HCT116 (cell line): Measurements from ENCODE around the gene QKI. TPM values are rescaled to one million over a fixed set of nuclear protein-coding genes. Genes with fewer than 3 reads are reported as not detected.

Source experiments
- ATAC-seq: fragments of 200-7000 bp; cut with Tn5 transposase; 2 replicates; pipeline ENCODE4 v1.9.1; 2020; ENCODE audit warnings: mild to moderate bottlenecking, moderate library complexity
- BruUV-seq: library from RNA; stranded (reverse); fragments of 400-500 nt; replicated peaks from 2 replicates; lab custom pipeline; 2021; lab: Mats Ljungman, UMichigan
- CTCF ChIA-PET: fragments of 300-600 bp; sonication (Branson Sonifier 250); formaldehyde crosslinking; loops from one replicate; lab custom pipeline; 2021; ENCODE audit warnings: antibody characterized with exemption; lab: Charles Lee
- POLR2A ChIA-PET: fragments of 300-600, 350-600 bp; sonication (Branson Sonifier 250); formaldehyde crosslinking; loops from one replicate; lab custom pipeline; 2021; ENCODE audit warnings: antibody characterized with exemption; lab: Charles Lee
- RAD21 ChIA-PET, 2 experiments: fragments of 300-600 bp; sonication (Branson Sonifier 250); formaldehyde crosslinking; loops; one replicate each; lab custom pipeline; 2023; ENCODE audit warnings: low total read pairs in 2 of 2; ENCODE audit not compliant: uncharacterized antibody in 2 of 2, unreplicated experiment in 2 of 2, low non-redundant PET in 1 of 2; lab: Charles Lee
- DNase-seq: peaks from one replicate; pipeline ENCODE4 v3.0.0-alpha.2; 2010; ENCODE audit warnings: low read depth, low spot score
- H2AFZ ChIP-seq: fragments of 200-600 bp; shearing (Covaris generic), sonication (generic); 2 replicates; pipeline ENCODE4 v1.6.1; 2017; ENCODE audit warnings: low read depth, mixed run types, mixed read lengths, antibody characterized with exemption, low read length; ENCODE audit not compliant: poor library complexity, severe bottlenecking
- H3K27ac ChIP-seq: 2 replicates; pipeline ENCODE4 v1.5.1; 2012; ENCODE audit warnings: low read depth, low read length
- H3K27me3 ChIP-seq: fragments of 200-600 bp; sonication (generic); 2 replicates; pipeline ENCODE4 v1.6.1; 2016; ENCODE audit warnings: mixed run types, low read length, mixed read lengths; ENCODE audit not compliant: insufficient read depth
- H3K36me3 ChIP-seq, 2 experiments: fragments of 200-500 bp in 1 of 2; fragments of 200-600 bp in 1 of 2; sonication (Bioruptor generic) in 1 of 2; sonication (generic) in 1 of 2; 2 replicates each; pipeline versions ENCODE4 v1.5.1 to v1.6.1; 2014 to 2016; ENCODE audit warnings: low read length in 2 of 2, inconsistent platforms in 1 of 2, mixed read lengths in 1 of 2, mixed run types in 1 of 2; ENCODE audit not compliant: insufficient read depth in 2 of 2, control insufficient read depth in 1 of 2
- H3K4me1 ChIP-seq, 2 experiments: fragments of 200-600 bp in 1 of 2; sonication (generic) in 1 of 2; 2 replicates each; pipeline versions ENCODE4 v1.5.1 to v1.6.1; 2012 to 2017; ENCODE audit warnings: low read length in 2 of 2, inconsistent platforms in 1 of 2, mild to moderate bottlenecking in 1 of 2, mixed read lengths in 1 of 2, mixed run types in 1 of 2, moderate library complexity in 1 of 2; ENCODE audit not compliant: insufficient read depth in 2 of 2, control insufficient read depth in 1 of 2
- H3K4me2 ChIP-seq: fragments of 200-600 bp; sonication (generic); 2 replicates; pipeline ENCODE4 v1.6.1; 2017; ENCODE audit warnings: mixed run types, low read length, mixed read lengths
- H3K4me3 ChIP-seq, 2 experiments: fragments of 200-600 bp in 1 of 2; sonication (generic) in 1 of 2; replicated peaks in 1 of 2; 2 replicates each; pipeline ENCODE4 v1.5.1; 2011 to 2016; ENCODE audit warnings: low read length in 2 of 2, control low read depth in 1 of 2, low read depth in 1 of 2, mild to moderate bottlenecking in 1 of 2, mixed read lengths in 1 of 2, mixed run types in 1 of 2
- H3K79me2 ChIP-seq: fragments of 200-600 bp; sonication (generic); 2 replicates; pipeline ENCODE4 v1.6.1; 2017; ENCODE audit warnings: mild to moderate bottlenecking, mixed run types, low read length, moderate library complexity, mixed read lengths; ENCODE audit not compliant: insufficient read depth
- H3K9ac ChIP-seq: fragments of 200-600 bp; sonication (generic); 2 replicates; pipeline ENCODE4 v1.6.1; 2016; ENCODE audit warnings: low read length, mixed read lengths
- H3K9me2 ChIP-seq: fragments of 200-600 bp; sonication (generic), shearing (Covaris generic); 2 replicates; pipeline ENCODE4 v1.6.1; 2017; ENCODE audit warnings: mixed run types, mild to moderate bottlenecking, moderate library complexity; ENCODE audit not compliant: insufficient read depth
- H3K9me3 ChIP-seq, 2 experiments: fragments of 200-500 bp in 1 of 2; fragments of 200-600 bp in 1 of 2; sonication (Bioruptor generic) in 1 of 2; sonication (generic) in 1 of 2; 2 replicates each; pipeline ENCODE4 v1.6.1; 2014 to 2017; ENCODE audit warnings: low read length in 2 of 2, mixed read lengths in 2 of 2, inconsistent platforms in 1 of 2, low read depth in 1 of 2, mild to moderate bottlenecking in 1 of 2, mixed run types in 1 of 2, moderate library complexity in 1 of 2; ENCODE audit not compliant: control insufficient read depth in 1 of 2, insufficient read depth in 1 of 2
- H4K20me1 ChIP-seq: fragments of 200-600 bp; sonication (generic), shearing (Covaris generic); 2 replicates; pipeline ENCODE4 v1.6.1; 2017; ENCODE audit warnings: mixed run types, mild to moderate bottlenecking, moderate library complexity; ENCODE audit not compliant: insufficient read depth
- ATF3 ChIP-seq: IDR thresholded peaks from 2 replicates; pipeline ENCODE4 v1.6.1; 2012
- CBX3 ChIP-seq: IDR thresholded peaks from 2 replicates; pipeline ENCODE4 v1.6.1; 2012; ENCODE audit warnings: low read depth
- CTCF ChIP-seq, 3 experiments: fragments of 200-600 bp in 1 of 3; sonication (generic) in 1 of 3; IDR thresholded peaks in 2 of 3; conservative IDR thresholded peaks in 1 of 3; 2 replicates each; pipeline ENCODE4 v1.5.1; 2012 to 2017; ENCODE audit warnings: low read depth in 2 of 3, low read length in 2 of 3, antibody characterized with exemption in 1 of 3, borderline replicate concordance in 1 of 3, control low read depth in 1 of 3, mild to moderate bottlenecking in 1 of 3, mixed read lengths in 1 of 3, mixed run types in 1 of 3, moderate library complexity in 1 of 3; ENCODE audit not compliant: insufficient read depth in 1 of 3
- ELF1 ChIP-seq: IDR thresholded peaks from 2 replicates; pipeline ENCODE4 v1.6.1; 2012; ENCODE audit warnings: low read depth, borderline replicate concordance
- EZH2phosphoT487 ChIP-seq: fragments of 200-600 bp; IDR thresholded peaks from 2 replicates; pipeline ENCODE4 v1.6.1; 2018; ENCODE audit warnings: antibody characterized with exemption, borderline replicate concordance
- JUND ChIP-seq: IDR thresholded peaks from 2 replicates; pipeline ENCODE4 v1.6.1; 2012
- POLR2A ChIP-seq: IDR thresholded peaks from 2 replicates; pipeline ENCODE4 v1.7.0; 2011; ENCODE audit warnings: borderline replicate concordance; ENCODE audit not compliant: insufficient read depth, insufficient read length; ENCODE audit errors: extremely low read depth
- RAD21 ChIP-seq: IDR thresholded peaks from 2 replicates; pipeline ENCODE4 v1.6.1; 2012; ENCODE audit warnings: low read depth, mild to moderate bottlenecking
- REST ChIP-seq: IDR thresholded peaks from 2 replicates; pipeline ENCODE4 v1.6.1; 2012; ENCODE audit warnings: low read depth
- SIN3A ChIP-seq: IDR thresholded peaks from 2 replicates; pipeline ENCODE4 v1.6.1; 2012; ENCODE audit warnings: low read depth
- SP1 ChIP-seq: IDR thresholded peaks from 2 replicates; pipeline ENCODE4 v1.6.1; 2012; ENCODE audit warnings: low read depth
- SRF ChIP-seq: IDR thresholded peaks from 2 replicates; pipeline ENCODE4 v1.6.1; 2012; ENCODE audit warnings: low read depth
- TCF7L2 ChIP-seq: IDR thresholded peaks from 2 replicates; pipeline ENCODE4 v1.7.0; 2011; ENCODE audit warnings: borderline replicate concordance, inconsistent platforms; ENCODE audit not compliant: insufficient read depth, insufficient read length; ENCODE audit errors: extremely low read depth
- ZBTB33 ChIP-seq: IDR thresholded peaks from 2 replicates; pipeline ENCODE4 v1.6.1; 2011; ENCODE audit warnings: mild to moderate bottlenecking, low read length, moderate library complexity; ENCODE audit not compliant: insufficient replicate concordance; ENCODE audit errors: extremely low read depth
- ZFX ChIP-seq: fragments of 450-650 bp; IDR thresholded peaks from 2 replicates; pipeline ENCODE4 v1.6.1; 2017
- ZNF274 ChIP-seq: fragments of 200-500 bp; sonication (Bioruptor generic); IDR thresholded peaks from 2 replicates; pipeline ENCODE4 v1.6.1; 2014; ENCODE audit warnings: mild to moderate bottlenecking, low read depth, low read length, inconsistent platforms
- intact Hi-C: fragments of 100-400 bp; cut with micrococcal nuclease; formaldehyde crosslinking; loops from 2 replicates; pipeline ENCODE4 v1.10.0; 2022
- total RNA-seq: library from RNA; stranded (reverse); gene quantifications from one replicate; pipeline ENCODE4 v1.2.1, GENCODE V29; 2021; ENCODE audit not compliant: unreplicated experiment

The QKI gene
- total RNA-seq, 1 experiment from 2014 or later = 35.3 TPM

- BruUV-seq = no TSS peak
- ChIA-PET POLR2A (no interaction called here), RAD21 (no interaction called here), CTCF (no interaction called here)
- TF ChIP-seq SRF (no peak), TCF7L2 (no peak), ZFX (no peak), ELF1 (no peak), ATF3 (no peak), SP1 (no peak), SIN3A (no peak), ZNF274 (no peak), REST (no peak), CBX3 (no peak), EZH2phosphoT487 (no peak), CTCF (IDR thresholded peaks at IDR 0.05 in 2 of 3, conservative IDR thresholded peaks at IDR 0.05 in 1 of 3; ENCODE audit: borderline replicate concordance in 1 of 3, insufficient read depth in 1 of 3, low read depth in 2 of 3, low read length in 2 of 3) (no peak), JUND (no peak), POLR2A (no peak), RAD21 (no peak), ZBTB33 (no peak)
- DNase-seq = no peak
- H3K27me3 ChIP-seq = no peaks in the 10 kb centered on the region
- no peak overlapping the region for H3K27ac ChIP-seq
- no peak overlapping the region for H2AFZ ChIP-seq
- H3K4me1 ChIP-seq = no peaks in the 10 kb centered on the region
- H3K4me3 ChIP-seq = no peak overlapping the region
- H3K4me2 ChIP-seq = no peak overlapping the region
- no peaks in the 10 kb centered on the region for H3K79me2 ChIP-seq
- H4K20me1 ChIP-seq = no peaks in the 10 kb centered on the region
- no peak overlapping the region for H3K9ac ChIP-seq
- ATAC-seq = no peak
- intact Hi-C loops = no loop called here
- no peaks in the 10 kb centered on the region for H3K9me2 ChIP-seq
- no peaks in the 10 kb centered on the region for H3K9me3 ChIP-seq
- no peaks in the 10 kb centered on the region for H3K36me3 ChIP-seq
These were observed 185.2 kb downstream of the QKI start for GRCh38 chr6:163599684-163600083.
